HepG2 (cell line): ENCODE measurements around the gene WNT7B. TPM values are rescaled to one million over a fixed set of nuclear protein-coding genes. Genes with fewer than 3 reads are reported as not detected.
A peak's percentile ranks its signal among the peaks of the same experiment; 100 is the strongest.

Experiments
- ATAC-seq: fragments of 200-7000 bp; cut with Tn5 transposase; 3 replicates; pipeline ENCODE4 v1.9.1; 2020; ENCODE audit warnings: mild to moderate bottlenecking, moderate library complexity
- BruUV-seq: library from RNA; stranded (reverse); fragments of 400-500 nt; replicated peaks from 2 replicates; lab custom pipeline; 2021; lab: Mats Ljungman, UMichigan
- CTCF ChIA-PET: fragments of 300-600 bp; formaldehyde crosslinking; extraction: SDS; loops from one replicate; lab custom pipeline; 2021; ENCODE audit warnings: low total read pairs, inconsistent platforms, low intra/inter-chr PET ratio; lab: Yijun Ruan, JAX
- POLR2A ChIA-PET: fragments of 350-600 bp; sonication (Branson Sonifier 250); formaldehyde crosslinking; loops from one replicate; lab custom pipeline; 2020; ENCODE audit warnings: antibody characterized with exemption, inconsistent platforms; lab: Yijun Ruan, JAX
- DNase-seq: peaks from one replicate; pipeline ENCODE4 v3.0.0-alpha.2; 2015; ENCODE audit warnings: low spot score
- FAIRE-seq: peaks from 3 replicates; lab custom pipeline; 2011; peaks lifted over from hg19 to GRCh38; lab: Jason Lieb, UNC
- H2AFZ ChIP-seq: one replicate; pipeline ENCODE4 v1.6.1; 2011; ENCODE audit warnings: low read length, inconsistent platforms
- H3K27ac ChIP-seq: fragments of 300-600 bp; 3 replicates; pipeline ENCODE4 v1.8.0; 2011; ENCODE audit warnings: mixed run types, mild to moderate bottlenecking, mixed read lengths, low read length, inconsistent platforms; ENCODE audit not compliant: insufficient read depth; ENCODE audit errors: extremely low read length
- H3K27me3 ChIP-seq, 2 experiments: fragments of 200-600 bp in 1 of 2; 2 replicates in 1 of 2; 3 replicates in 1 of 2; pipeline versions ENCODE4 v1.6.0 to v1.8.0; 2011; ENCODE audit warnings: low read length in 2 of 2, mild to moderate bottlenecking in 2 of 2, moderate library complexity in 2 of 2, inconsistent platforms in 1 of 2; ENCODE audit not compliant: insufficient read depth in 2 of 2, control insufficient read depth in 1 of 2
- H3K36me3 ChIP-seq, 2 experiments: fragments of 200-600 bp in 1 of 2; replicated peaks in 1 of 2; 2 replicates in 1 of 2; 3 replicates in 1 of 2; pipeline versions ENCODE4 v1.5.1 to v1.8.0; 2011; ENCODE audit warnings: low read length in 2 of 2, inconsistent platforms in 1 of 2; ENCODE audit not compliant: insufficient read depth in 2 of 2, control insufficient read depth in 1 of 2
- H3K4me1 ChIP-seq: 2 replicates; pipeline ENCODE4 v1.5.1; 2012; ENCODE audit warnings: low read length, inconsistent platforms; ENCODE audit not compliant: insufficient read depth
- H3K4me2 ChIP-seq: 2 replicates; pipeline ENCODE4 v1.6.0; 2011; ENCODE audit warnings: low read depth, low read length, inconsistent platforms
- H3K4me3 ChIP-seq, 3 experiments: fragments of 200-600 bp in 1 of 3; sonication (generic), shearing (Covaris generic) in 1 of 3; replicated peaks in 1 of 3; 2 replicates each; pipeline ENCODE4 v1.5.1; 2011 to 2016; ENCODE audit warnings: low read length in 3 of 3, inconsistent platforms in 2 of 3, low read depth in 2 of 3, mild to moderate bottlenecking in 2 of 3, control low read depth in 1 of 3, mixed read lengths in 1 of 3; ENCODE audit not compliant: insufficient read depth in 1 of 3
- H3K79me2 ChIP-seq: one replicate; pipeline ENCODE4 v1.6.1; 2011; ENCODE audit warnings: low read length, inconsistent platforms; ENCODE audit not compliant: insufficient read depth
- H3K9ac ChIP-seq: 2 replicates; pipeline ENCODE4 v1.6.0; 2011; ENCODE audit warnings: mild to moderate bottlenecking, low read depth, low read length, inconsistent platforms; ENCODE audit not compliant: insufficient read depth
- H3K9me3 ChIP-seq: 2 replicates; pipeline ENCODE4 v1.5.1; 2012; ENCODE audit warnings: mild to moderate bottlenecking, low read length
- H4K20me1 ChIP-seq: 2 replicates; pipeline ENCODE4 v1.6.0; 2011; ENCODE audit warnings: inconsistent platforms, mild to moderate bottlenecking, low read length, moderate library complexity; ENCODE audit not compliant: insufficient read depth
- ELF1 ChIP-seq: sonication (generic); formaldehyde crosslinking; IDR thresholded peaks from 2 replicates; pipeline ENCODE4 v1.4.0; 2020; ENCODE audit warnings: missing genetic modification reagents
- ETV6 ChIP-seq: sonication (generic); formaldehyde crosslinking; conservative IDR thresholded peaks from 2 replicates; pipeline ENCODE4 v1.4.0; 2020; ENCODE audit warnings: missing genetic modification reagents
- GFI1 ChIP-seq: sonication (generic); formaldehyde crosslinking; IDR thresholded peaks from 2 replicates; pipeline ENCODE4 v1.5.0; 2020; ENCODE audit warnings: missing genetic modification reagents, mild to moderate bottlenecking, borderline replicate concordance
- HNRNPK ChIP-seq: fragments of 200-400 bp; formaldehyde crosslinking; IDR thresholded peaks from 2 replicates; pipeline ENCODE4 v1.6.1; 2018; ENCODE audit warnings: low read length, low read depth, moderate library complexity, mild to moderate bottlenecking; ENCODE audit not compliant: poor library complexity, severe bottlenecking
- PHB2 ChIP-seq: fragments of 450-650 bp; IDR thresholded peaks from 2 replicates; pipeline ENCODE4 v1.6.1; 2018; ENCODE audit not compliant: partially characterized antibody
- ZFY ChIP-seq: sonication (generic); formaldehyde crosslinking; IDR thresholded peaks from 2 replicates; pipeline ENCODE4 v1.4.0; 2020; ENCODE audit warnings: missing genetic modification reagents
- ZNF670 ChIP-seq: sonication (generic); formaldehyde crosslinking; IDR thresholded peaks from 2 replicates; pipeline ENCODE4 v1.8.0; 2022; ENCODE audit warnings: mild to moderate bottlenecking, missing genetic modification reagents, borderline replicate concordance
- WGBS: methylation state at CpG from one replicate; pipeline ENCODE4 v1.1.6; 2017; ENCODE audit warnings: low lambda C conversion rate; 5-methylcytosine and 5-hydroxymethylcytosine counted together
- in situ Hi-C: cut with HindIII; loops from 2 replicates; pipeline ENCODE4 v1.10.0; 2017; ENCODE audit warnings: low pct_unique_long_range_greater_than_20kb; ENCODE audit not compliant: extremely low pct_ligation_motif_present
- intact Hi-C: fragments of 100-400 bp; cut with micrococcal nuclease; formaldehyde crosslinking; loops from one replicate; pipeline ENCODE4 v1.10.0; 2022; ENCODE audit not compliant: unreplicated experiment
- polyA plus RNA-seq, 8 experiments: library from polyadenylated mRNA; depleted of rRNA in 3 of 8; stranded (reverse) in 7 of 8; unstranded in 1 of 8; fragments of >200 nt; fragmentation: Illumina TruSeq in 4 of 8; extraction: Trizol in 4 of 8; gene quantifications; 2 replicates each; pipeline versions ENCODE4 v1.2.1 to v1.2.3, GENCODE V29; 2011 to 2016; ENCODE audit warnings: low read depth in 4 of 8, missing spikeins in 1 of 8, mixed read lengths in 1 of 8; ENCODE audit not compliant: insufficient read depth in 1 of 8
- total RNA-seq, 5 experiments: library from RNA; depleted of rRNA; stranded (reverse); fragments of >200 nt; fragmentation: Illumina TruSeq; extraction: Trizol; gene quantifications; 2 replicates each; pipeline ENCODE4 v1.2.3, GENCODE V29; 2016; ENCODE audit warnings: low read depth in 1 of 5
- TF ChIP-seq, protein P1 (sequence below): IDR thresholded peaks from 2 replicates; pipeline ENCODE4 v1.6.1; 2016; ENCODE audit warnings: low read depth
- TF ChIP-seq, protein P2 (sequence below): sonication (generic); formaldehyde crosslinking; IDR thresholded peaks from 2 replicates; pipeline ENCODE4 v1.9.0; 2021; ENCODE audit warnings: missing genetic modification reagents, borderline replicate concordance
- TF ChIP-seq, protein P3 (sequence below): sonication (generic); formaldehyde crosslinking; IDR thresholded peaks from 2 replicates; pipeline ENCODE4 v1.9.0; 2022; ENCODE audit warnings: missing genetic modification reagents, mild to moderate bottlenecking, borderline replicate concordance

WNT7B gene
- total and polyA plus RNA-seq, 2 of the 13 experiments (the other 11 are each of a cell fraction or from before 2014, with no cell fraction given): 0.09 TPM; not detected in 1

DNA sequence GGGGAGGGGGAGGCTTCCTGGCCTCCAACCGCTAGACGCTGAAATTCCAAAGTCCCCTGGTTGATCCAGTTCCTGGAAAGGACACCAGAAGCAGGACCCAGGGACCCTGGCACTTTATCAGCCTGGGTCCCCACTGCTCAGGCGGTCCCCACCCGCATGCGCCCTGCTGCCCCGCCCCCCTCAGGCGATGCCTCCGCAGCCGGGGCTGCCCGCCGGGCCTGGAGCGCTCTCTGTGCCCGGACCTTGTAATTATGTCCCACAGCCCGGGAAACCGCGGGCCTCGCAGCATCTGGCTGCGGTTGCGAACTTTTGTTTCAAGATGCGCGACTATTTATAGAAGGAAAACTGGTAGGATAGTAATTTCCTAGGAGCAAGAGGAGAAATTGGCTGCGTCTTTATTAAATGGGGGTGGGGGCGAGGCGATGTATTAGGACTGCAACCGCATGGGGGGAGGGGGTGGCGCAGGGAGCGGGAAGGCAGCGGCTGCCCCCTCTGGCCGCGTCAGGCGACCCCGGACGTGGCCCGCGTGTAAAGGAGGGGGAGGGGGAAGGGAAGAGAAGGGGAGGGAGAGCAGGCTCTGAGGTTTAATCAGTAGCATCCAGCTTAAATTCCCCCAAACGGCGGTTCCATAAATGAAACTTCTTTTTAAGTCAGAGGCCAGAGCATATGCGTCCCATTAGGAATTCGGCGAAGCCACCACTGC lies 6.1 kb downstream of the WNT7B start:
- WGBS: 11% methylated on average over 28 of the region's 40 CpGs
- no peak overlapping the region for H3K27ac ChIP-seq
- H3K79me2 ChIP-seq: no peaks in the 10 kb centered on the region

DNA sequence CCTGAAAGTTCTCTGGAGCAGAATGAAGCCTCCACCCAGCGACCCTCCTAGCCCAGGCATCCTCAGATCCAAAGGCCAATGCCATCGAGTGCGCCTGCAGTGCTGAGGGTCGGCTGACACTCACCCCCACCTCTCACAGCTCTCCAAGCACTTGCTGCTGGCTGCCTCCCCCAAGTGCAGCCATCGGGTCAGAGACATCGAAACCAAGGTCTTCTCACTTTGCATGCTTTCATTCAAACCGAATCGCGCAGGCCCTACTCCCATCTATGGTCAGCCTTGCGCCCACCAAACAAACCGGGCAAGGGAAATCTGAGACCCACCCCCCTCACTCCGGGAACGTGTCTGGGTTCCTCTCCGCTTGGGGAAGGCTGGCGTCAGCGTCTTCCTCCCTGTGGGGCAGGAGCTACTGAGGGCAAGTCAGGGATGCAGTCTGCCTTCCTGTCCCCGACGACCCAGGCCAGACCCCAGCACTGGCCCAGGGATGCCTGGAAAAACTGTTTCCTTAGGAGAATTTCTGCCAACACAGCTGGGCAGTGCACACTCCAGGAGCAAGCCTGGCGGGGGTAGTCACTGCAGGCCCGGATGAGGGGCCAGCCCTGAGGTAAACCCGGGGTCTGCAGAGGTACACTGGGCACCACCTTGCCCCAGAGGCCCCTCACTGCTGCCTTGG lies 7.0 kb downstream of the WNT7B start:
- in situ Hi-C loops (no loop called here), intact Hi-C loops (loop anchor here (2.0 to 5.0 kb wide), 2 partner anchors 323 to 391 kb away; no protein-coding TSS in a partner anchor)
- BruUV-seq: no TSS peak
- ATAC-seq: no peak
- Histone ChIP-seq H3K4me2 (no peak overlapping the region), H3K36me3 (no peaks in the 10 kb centered on the region), H3K27me3 (peaks cover 27 to 92% of the 10 kb centered on the region in 2 experiments), H2AFZ (no peak overlapping the region), H4K20me1 (peaks cover 7% of the 10 kb centered on the region; the same call in 1 of the 2 replicates), H3K9me3 (no peaks in the 10 kb centered on the region), H3K9ac (no peak overlapping the region), H3K4me3 (no peak overlapping the region), H3K4me1 (peaks cover 40% of the 10 kb centered on the region), H3K27ac (no peak overlapping the region), H3K79me2 (no peaks in the 10 kb centered on the region)
- WGBS: 72% methylated on average over 5 of the region's 21 CpGs
- no peak for FAIRE-seq
- POLR2A ChIA-PET: no interaction called here
- DNase-seq: no peak
- CTCF ChIA-PET: no interaction called here
- TF ChIP-seq ZNF670 (no peak), PHB2 (no peak), ELF1 (CRISPR knock-in tag) (no peak), GFI1 (CRISPR knock-in tag) (no peak), ETV6 (CRISPR knock-in tag) (no peak), ZFY (CRISPR knock-in tag) (no peak)
- TF ChIP-seq, protein P1, sequence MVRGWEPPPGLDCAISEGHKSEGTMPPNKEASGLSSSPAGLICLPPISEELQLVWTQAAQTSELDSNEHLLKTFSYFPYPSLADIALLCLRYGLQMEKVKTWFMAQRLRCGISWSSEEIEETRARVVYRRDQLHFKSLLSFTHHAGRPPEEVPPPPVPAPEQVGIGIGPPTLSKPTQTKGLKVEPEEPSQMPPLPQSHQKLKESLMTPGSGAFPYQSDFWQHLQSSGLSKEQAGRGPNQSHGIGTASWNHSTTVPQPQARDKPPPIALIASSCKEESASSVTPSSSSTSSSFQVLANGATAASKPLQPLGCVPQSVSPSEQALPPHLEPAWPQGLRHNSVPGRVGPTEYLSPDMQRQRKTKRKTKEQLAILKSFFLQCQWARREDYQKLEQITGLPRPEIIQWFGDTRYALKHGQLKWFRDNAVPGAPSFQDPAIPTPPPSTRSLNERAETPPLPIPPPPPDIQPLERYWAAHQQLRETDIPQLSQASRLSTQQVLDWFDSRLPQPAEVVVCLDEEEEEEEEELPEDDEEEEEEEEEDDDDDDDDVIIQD (CRISPR knock-in tag): no peak
- TF ChIP-seq, protein P2, sequence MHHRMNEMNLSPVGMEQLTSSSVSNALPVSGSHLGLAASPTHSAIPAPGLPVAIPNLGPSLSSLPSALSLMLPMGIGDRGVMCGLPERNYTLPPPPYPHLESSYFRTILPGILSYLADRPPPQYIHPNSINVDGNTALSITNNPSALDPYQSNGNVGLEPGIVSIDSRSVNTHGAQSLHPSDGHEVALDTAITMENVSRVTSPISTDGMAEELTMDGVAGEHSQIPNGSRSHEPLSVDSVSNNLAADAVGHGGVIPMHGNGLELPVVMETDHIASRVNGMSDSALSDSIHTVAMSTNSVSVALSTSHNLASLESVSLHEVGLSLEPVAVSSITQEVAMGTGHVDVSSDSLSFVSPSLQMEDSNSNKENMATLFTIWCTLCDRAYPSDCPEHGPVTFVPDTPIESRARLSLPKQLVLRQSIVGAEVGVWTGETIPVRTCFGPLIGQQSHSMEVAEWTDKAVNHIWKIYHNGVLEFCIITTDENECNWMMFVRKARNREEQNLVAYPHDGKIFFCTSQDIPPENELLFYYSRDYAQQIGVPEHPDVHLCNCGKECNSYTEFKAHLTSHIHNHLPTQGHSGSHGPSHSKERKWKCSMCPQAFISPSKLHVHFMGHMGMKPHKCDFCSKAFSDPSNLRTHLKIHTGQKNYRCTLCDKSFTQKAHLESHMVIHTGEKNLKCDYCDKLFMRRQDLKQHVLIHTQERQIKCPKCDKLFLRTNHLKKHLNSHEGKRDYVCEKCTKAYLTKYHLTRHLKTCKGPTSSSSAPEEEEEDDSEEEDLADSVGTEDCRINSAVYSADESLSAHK: no peak

More for the DNA sequence above, 6.1 kb downstream of the WNT7B start:
- ChIA-PET CTCF (no interaction called here), POLR2A (no interaction called here)
- FAIRE-seq (no peak), ATAC-seq (no peak), DNase-seq (no peak)
- no peak overlapping the region for H3K9ac ChIP-seq
- in situ Hi-C loops (no loop called here), intact Hi-C loops (no loop called here)
- peaks cover 40% of the 10 kb centered on the region for H3K4me1 ChIP-seq
- H4K20me1 ChIP-seq: peaks cover 8% of the 10 kb centered on the region; the same call in 1 of the 2 replicates
- H3K9me3 ChIP-seq: no peaks in the 10 kb centered on the region
- H3K4me3 ChIP-seq: no peak overlapping the region
- H3K36me3 ChIP-seq: no peaks in the 10 kb centered on the region
- peak; percentile 34 for TF ChIP-seq HNRNPK
- TF ChIP-seq, protein P3, sequence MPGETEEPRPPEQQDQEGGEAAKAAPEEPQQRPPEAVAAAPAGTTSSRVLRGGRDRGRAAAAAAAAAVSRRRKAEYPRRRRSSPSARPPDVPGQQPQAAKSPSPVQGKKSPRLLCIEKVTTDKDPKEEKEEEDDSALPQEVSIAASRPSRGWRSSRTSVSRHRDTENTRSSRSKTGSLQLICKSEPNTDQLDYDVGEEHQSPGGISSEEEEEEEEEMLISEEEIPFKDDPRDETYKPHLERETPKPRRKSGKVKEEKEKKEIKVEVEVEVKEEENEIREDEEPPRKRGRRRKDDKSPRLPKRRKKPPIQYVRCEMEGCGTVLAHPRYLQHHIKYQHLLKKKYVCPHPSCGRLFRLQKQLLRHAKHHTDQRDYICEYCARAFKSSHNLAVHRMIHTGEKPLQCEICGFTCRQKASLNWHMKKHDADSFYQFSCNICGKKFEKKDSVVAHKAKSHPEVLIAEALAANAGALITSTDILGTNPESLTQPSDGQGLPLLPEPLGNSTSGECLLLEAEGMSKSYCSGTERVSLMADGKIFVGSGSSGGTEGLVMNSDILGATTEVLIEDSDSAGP (CRISPR knock-in tag): no peak
- peaks cover 28 to 91% of the 10 kb centered on the region in 2 experiments for H3K27me3 ChIP-seq
- no peak overlapping the region for H2AFZ ChIP-seq
- no TSS peak for BruUV-seq
- H3K4me2 ChIP-seq: no peak overlapping the region
